ENCODE results near the gene TICAM2. TPM values are rescaled to one million over a fixed set of nuclear protein-coding genes. Genes with fewer than 3 reads are reported as not detected.
"Not testable (repeated sequence)": the region's sequence is repeated elsewhere in the genome, so short reads cannot be mapped to it uniquely, and the experiment has no call there.

The TICAM2 gene, protein sequence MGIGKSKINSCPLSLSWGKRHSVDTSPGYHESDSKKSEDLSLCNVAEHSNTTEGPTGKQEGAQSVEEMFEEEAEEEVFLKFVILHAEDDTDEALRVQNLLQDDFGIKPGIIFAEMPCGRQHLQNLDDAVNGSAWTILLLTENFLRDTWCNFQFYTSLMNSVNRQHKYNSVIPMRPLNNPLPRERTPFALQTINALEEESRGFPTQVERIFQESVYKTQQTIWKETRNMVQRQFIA
- 1 to 10 TPM; 1.6 to 5.7 TPM for total RNA-seq

DNA sequence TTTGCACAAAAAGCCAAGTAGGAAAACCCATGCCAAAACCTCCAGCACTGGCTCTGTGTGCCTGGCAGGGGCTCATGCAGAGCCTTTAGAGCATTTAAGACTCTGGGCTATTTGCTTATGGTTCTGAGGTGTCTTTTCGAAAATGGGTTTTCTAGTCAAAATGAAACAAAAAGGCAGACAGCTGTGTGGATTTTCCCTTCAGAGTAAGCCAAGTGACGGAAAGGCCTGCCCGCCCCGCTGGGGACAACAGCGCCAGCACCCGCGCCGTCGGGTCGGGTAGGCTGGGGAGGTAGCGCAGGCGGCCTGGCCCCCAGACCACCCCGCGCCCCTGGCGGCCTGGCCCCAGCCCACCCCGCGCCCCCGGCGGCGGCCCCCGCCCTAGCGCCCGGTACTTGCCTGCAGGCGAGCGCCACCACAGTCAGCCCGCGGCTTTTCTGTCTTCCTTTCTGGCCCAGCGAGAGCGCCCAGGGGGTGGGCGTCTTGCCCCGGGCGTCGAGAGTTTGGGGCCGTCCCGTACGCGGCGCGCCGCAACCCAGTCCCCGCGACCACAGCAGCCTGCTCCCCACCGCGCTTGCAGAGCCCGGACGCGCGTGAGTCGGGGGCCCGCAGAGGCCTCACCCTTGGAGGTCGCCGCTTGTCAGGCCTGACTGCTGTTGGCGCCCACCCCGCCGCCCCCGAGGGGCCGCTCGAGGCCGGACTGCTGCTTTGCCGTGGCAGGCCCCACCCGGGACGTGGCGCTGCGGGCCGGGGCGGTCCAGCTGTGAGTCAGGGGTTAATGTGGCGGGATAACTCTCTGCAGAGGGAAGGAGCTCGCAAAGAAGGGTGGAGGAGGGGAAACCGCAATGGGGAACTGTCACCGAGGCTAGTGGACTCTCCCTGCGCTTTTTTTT lies at the start of gene TICAM2:
TSS of gene TICAM2 (minus strand) at position 779 of the 890 bp plus-strand sequence. CDS start 21,223 bp downstream, outside the sequence.
- no peaks in the 10 kb centered on the region for H3K27me3 ChIP-seq (replicated peaks; ENCODE audit: insufficient read depth)
- no peaks in the 10 kb centered on the region for H3K36me3 ChIP-seq
- TF ChIP-seq, protein P1, sequence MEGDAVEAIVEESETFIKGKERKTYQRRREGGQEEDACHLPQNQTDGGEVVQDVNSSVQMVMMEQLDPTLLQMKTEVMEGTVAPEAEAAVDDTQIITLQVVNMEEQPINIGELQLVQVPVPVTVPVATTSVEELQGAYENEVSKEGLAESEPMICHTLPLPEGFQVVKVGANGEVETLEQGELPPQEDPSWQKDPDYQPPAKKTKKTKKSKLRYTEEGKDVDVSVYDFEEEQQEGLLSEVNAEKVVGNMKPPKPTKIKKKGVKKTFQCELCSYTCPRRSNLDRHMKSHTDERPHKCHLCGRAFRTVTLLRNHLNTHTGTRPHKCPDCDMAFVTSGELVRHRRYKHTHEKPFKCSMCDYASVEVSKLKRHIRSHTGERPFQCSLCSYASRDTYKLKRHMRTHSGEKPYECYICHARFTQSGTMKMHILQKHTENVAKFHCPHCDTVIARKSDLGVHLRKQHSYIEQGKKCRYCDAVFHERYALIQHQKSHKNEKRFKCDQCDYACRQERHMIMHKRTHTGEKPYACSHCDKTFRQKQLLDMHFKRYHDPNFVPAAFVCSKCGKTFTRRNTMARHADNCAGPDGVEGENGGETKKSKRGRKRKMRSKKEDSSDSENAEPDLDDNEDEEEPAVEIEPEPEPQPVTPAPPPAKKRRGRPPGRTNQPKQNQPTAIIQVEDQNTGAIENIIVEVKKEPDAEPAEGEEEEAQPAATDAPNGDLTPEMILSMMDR (IDR thresholded peaks at IDR 0.05), result no peak
- no peak for DNase-seq (ENCODE audit: low spot score)
- peak within 1 kb of the TSS; percentile 92 to 96 for H3K27ac ChIP-seq
- no peaks in the 10 kb centered on the region for H3K9me3 ChIP-seq
- H3K4me3 ChIP-seq, result peak within 1 kb of the TSS; percentile 98
- H3K4me1 ChIP-seq (ENCODE audit: control insufficient read depth in 1 of 2, low read depth in 2 of 2), result peaks cover 23 to 32% of the 10 kb centered on the region in 2 donors
- peak; percentile 19 for ATAC-seq (ENCODE audit: insufficient number of reproducible peaks, low FRiP score, low read depth)

DNA sequence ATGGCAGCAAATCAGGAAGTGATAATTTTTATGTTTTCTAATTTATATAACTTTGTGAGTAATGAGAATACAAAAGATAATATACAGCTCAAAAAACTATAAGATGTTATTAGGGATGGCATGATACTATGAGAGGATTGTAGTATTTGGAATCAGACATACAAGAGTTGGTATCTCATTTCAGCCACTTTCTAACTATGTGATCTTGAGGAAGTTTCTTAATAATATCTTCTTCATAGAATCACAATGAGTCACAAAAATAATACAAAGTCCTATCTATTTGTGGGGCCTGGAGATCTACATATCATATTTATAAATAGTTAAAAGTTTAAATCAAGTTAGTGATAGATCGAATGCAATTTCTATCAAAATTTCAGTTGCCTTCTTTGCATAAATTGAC lies 47.3 kb upstream of the TICAM2 start:
- no peak for ATAC-seq (ENCODE audit: insufficient number of reproducible peaks, low FRiP score, low read depth)
- TF ChIP-seq, protein P1 (IDR thresholded peaks at IDR 0.05), result no peak
- H3K9me3 ChIP-seq, result no peaks in the 10 kb centered on the region

DNA sequence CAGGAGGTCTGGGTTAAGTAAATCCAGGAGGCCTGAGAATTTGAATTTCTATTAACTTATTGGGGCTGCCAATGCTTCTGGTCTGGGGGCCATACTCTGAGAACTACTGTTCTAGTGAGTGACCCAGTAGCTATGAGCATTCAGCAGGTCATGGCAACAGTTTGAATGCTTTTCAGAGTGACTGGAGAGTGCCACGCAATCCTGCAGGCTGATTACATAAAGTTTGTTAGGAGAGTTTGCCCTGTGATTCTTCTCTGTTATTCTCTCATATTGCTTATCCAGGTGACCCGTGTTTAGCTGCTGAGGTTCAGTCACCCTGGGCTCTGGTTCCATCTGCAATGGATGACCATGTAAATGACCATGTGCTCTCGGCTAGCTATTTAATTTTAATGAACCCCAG lies 45.8 kb upstream of the TICAM2 start:
- no peak overlapping the region for H3K27ac ChIP-seq
- TF ChIP-seq, protein P1 (IDR thresholded peaks at IDR 0.05), result no peak
- H3K36me3 ChIP-seq, result no peaks in the 10 kb centered on the region
- DNase-seq (ENCODE audit: low spot score) (no peak), ATAC-seq (ENCODE audit: insufficient number of reproducible peaks, low FRiP score, low read depth) (no peak)
- no peaks in the 10 kb centered on the region for H3K27me3 ChIP-seq (replicated peaks; ENCODE audit: insufficient read depth)
- H3K4me1 ChIP-seq (ENCODE audit: control insufficient read depth in 1 of 2, low read depth in 2 of 2), result no peaks in the 10 kb centered on the region
- no peaks in the 10 kb centered on the region for H3K9me3 ChIP-seq
- no peak overlapping the region for H3K4me3 ChIP-seq

More for the DNA sequence above, 47.3 kb upstream of the TICAM2 start:
- Histone ChIP-seq H3K27ac (no peak overlapping the region), H3K4me1 (ENCODE audit: control insufficient read depth in 1 of 2, low read depth in 2 of 2) (no peaks in the 10 kb centered on the region), H3K4me3 (no peak overlapping the region), H3K36me3 (no peaks in the 10 kb centered on the region), H3K27me3 (replicated peaks; ENCODE audit: insufficient read depth) (no peaks in the 10 kb centered on the region)
- DNase-seq (ENCODE audit: low spot score), result no peak

DNA sequence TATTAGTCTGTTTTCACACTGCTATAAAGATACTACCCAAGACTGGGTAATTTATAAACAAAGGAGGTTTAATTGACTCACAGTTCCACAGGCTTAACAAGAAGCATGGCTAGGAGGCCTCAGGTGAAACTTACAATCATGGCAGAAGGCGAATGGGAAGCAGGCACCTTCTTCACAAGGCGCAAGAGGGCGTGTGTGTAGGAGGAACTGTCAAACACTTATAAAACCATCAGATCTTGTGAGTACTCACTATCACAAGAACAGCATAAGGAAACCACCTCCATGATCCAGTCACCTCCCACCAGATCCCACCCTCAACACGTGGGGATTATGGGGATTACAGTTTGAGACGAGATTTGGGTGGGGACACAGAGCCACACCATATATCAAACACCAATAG lies 43.1 kb upstream of the TICAM2 start:
- not testable (repeated sequence) for ATAC-seq (ENCODE audit: insufficient number of reproducible peaks, low FRiP score, low read depth); H3K27me3 ChIP-seq (replicated peaks; ENCODE audit: insufficient read depth); H3K36me3 ChIP-seq; H3K9me3 ChIP-seq; H3K4me3 ChIP-seq; DNase-seq (ENCODE audit: low spot score); H3K27ac ChIP-seq; H3K4me1 ChIP-seq (ENCODE audit: control insufficient read depth in 1 of 2, low read depth in 2 of 2)

DNA sequence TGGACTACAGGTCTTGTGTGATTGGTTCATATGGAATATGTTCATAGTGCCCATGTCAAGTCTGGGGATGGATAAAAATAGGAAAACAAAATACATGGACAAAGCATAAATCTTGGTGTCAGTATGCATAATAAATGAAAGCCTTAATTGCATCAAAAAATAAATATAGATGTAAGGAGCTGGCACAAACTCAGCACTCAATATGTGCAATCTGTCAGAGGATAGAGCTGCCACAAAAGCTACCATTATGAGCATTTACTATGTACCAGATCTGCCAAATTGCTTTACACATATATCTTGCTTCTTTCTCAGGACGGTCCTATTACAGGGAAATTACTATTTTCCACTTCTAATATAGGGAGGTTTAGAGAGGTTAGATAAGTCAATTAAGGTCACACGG lies 41.8 kb upstream of the TICAM2 start:
- H3K4me1 ChIP-seq (ENCODE audit: control insufficient read depth in 1 of 2, low read depth in 2 of 2), result no peaks in the 10 kb centered on the region
- DNase-seq (ENCODE audit: low spot score) (no peak), ATAC-seq (ENCODE audit: insufficient number of reproducible peaks, low FRiP score, low read depth) (no peak)
- no peaks in the 10 kb centered on the region for H3K36me3 ChIP-seq
- H3K27me3 ChIP-seq (replicated peaks; ENCODE audit: insufficient read depth), result no peaks in the 10 kb centered on the region
- H3K4me3 ChIP-seq, result no peak overlapping the region
- H3K9me3 ChIP-seq, result no peaks in the 10 kb centered on the region
- H3K27ac ChIP-seq, result no peak overlapping the region
- TF ChIP-seq, protein P1 (IDR thresholded peaks at IDR 0.05), result no peak
